Measurements from ENCODE around the gene LIN28B. TPM values are rescaled to one million over a fixed set of nuclear protein-coding genes. Genes with fewer than 3 reads are reported as not detected.

LIN28B gene
- total and polyA plus RNA-seq, 4 donors = 2.8 TPM; not detected in 3

- TF ChIP-seq CTCF (IDR thresholded peaks at IDR 0.05; ENCODE audit: low read depth, low read length, missing input control) (no peak), JUND (IDR thresholded peaks at IDR 0.05) (no peak), RAD21 (IDR thresholded peaks at IDR 0.05) (no peak), TAF1 (conservative IDR thresholded peaks at IDR 0.05) (no peak), ATF3 (IDR thresholded peaks at IDR 0.05) (no peak), YY1 (IDR thresholded peaks at IDR 0.05) (no peak), HNF4A (conservative IDR thresholded peaks at IDR 0.05) (no peak), FOXA2 (IDR thresholded peaks at IDR 0.05) (no peak), MAX (IDR thresholded peaks at IDR 0.05) (no peak), NR2F2 (IDR thresholded peaks at IDR 0.05) (no peak), SP1 (IDR thresholded peaks at IDR 0.05) (no peak), FOXA1 (IDR thresholded peaks at IDR 0.05) (no peak), RXRA (IDR thresholded peaks at IDR 0.05) (no peak)
Observed at GRCh38 chr6:105057160-105057559, 100.3 kb downstream of the LIN28B start (continued).

GRCh38 chr6:105058316-105058715 is 101.4 kb downstream of the LIN28B start:
- Histone ChIP-seq H3K9ac (ENCODE audit: low read depth in 1 of 2, low read length in 2 of 2) (no peak overlapping the region), H3K4me3 (ENCODE audit: low read depth in 1 of 3, low read length in 3 of 3) (no peak overlapping the region), H3K36me3 (ENCODE audit: control insufficient read depth in 4 of 4, insufficient read depth in 3 of 4, low read depth in 1 of 4, low read length in 3 of 4) (no peaks in the 10 kb centered on the region), H3K27me3 (ENCODE audit: control insufficient read depth in 4 of 4, insufficient read depth in 4 of 4, low read length in 3 of 4) (peaks cover 0 to 3% (median 0%) of the 10 kb centered on the region in 4 donors), H3K9me3 (ENCODE audit: control insufficient read depth in 4 of 4, low read length in 3 of 4) (peaks cover 0 to 1% (median 0%) of the 10 kb centered on the region in 4 donors), H3K4me1 (ENCODE audit: control insufficient read depth in 4 of 4, insufficient read depth in 4 of 4, low read length in 3 of 4) (no peaks in the 10 kb centered on the region), H3K27ac (ENCODE audit: low read depth in 1 of 2, low read length in 2 of 2) (no peak overlapping the region)
- TF ChIP-seq RAD21 (IDR thresholded peaks at IDR 0.05) (no peak), REST (IDR thresholded peaks at IDR 0.05) (no peak), CTCF (IDR thresholded peaks at IDR 0.05; ENCODE audit: low read depth, low read length, missing input control) (no peak), FOXA1 (IDR thresholded peaks at IDR 0.05) (no peak), TAF1 (conservative IDR thresholded peaks at IDR 0.05) (no peak)
- no peak for DNase-seq (ENCODE audit: low spot score)
